NCI-H69 (cell line): ENCODE results near the gene SLC15A2.
A peak's percentile ranks its signal among the peaks of the same experiment; 100 is the strongest.
"Not testable (repeated sequence)": the region's sequence is repeated elsewhere in the genome, so short reads cannot be mapped to it uniquely, and the experiment has no call there.

Experiments used
- DNase-seq: peaks from one replicate; lab custom pipeline; 2025; lab: John Stamatoyannopoulos, UW

Gene SLC15A2, protein sequence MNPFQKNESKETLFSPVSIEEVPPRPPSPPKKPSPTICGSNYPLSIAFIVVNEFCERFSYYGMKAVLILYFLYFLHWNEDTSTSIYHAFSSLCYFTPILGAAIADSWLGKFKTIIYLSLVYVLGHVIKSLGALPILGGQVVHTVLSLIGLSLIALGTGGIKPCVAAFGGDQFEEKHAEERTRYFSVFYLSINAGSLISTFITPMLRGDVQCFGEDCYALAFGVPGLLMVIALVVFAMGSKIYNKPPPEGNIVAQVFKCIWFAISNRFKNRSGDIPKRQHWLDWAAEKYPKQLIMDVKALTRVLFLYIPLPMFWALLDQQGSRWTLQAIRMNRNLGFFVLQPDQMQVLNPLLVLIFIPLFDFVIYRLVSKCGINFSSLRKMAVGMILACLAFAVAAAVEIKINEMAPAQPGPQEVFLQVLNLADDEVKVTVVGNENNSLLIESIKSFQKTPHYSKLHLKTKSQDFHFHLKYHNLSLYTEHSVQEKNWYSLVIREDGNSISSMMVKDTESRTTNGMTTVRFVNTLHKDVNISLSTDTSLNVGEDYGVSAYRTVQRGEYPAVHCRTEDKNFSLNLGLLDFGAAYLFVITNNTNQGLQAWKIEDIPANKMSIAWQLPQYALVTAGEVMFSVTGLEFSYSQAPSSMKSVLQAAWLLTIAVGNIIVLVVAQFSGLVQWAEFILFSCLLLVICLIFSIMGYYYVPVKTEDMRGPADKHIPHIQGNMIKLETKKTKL

GRCh38 chr3:121894301-121894990, at the start of gene SLC15A2:
TSS of gene SLC15A2 (plus strand) at chr3:121894401. CDS start at chr3:121894477, 76 bp downstream.
- peak; percentile 0 for DNase-seq

DNA sequence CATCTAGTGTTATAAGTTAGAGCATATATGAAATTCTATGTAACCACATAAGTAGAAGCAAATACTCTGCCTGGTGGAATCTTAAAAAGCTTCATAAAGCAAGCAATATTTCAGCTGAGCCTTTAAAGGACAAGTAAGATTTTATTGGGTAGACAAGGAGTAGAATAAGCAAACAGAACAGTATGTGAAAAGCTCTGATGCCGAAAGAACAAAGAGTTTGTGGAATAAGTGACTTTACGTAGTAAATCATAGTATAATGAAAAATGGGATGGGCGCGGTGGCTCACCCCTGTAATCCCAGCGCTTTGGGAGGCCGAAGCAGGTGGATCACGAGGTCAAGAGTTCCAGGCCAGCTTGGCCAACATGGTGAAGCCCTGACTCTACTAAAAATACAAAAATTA, 49.3 kb upstream of the SLC15A2 start:
- DNase-seq, result no peak

DNA sequence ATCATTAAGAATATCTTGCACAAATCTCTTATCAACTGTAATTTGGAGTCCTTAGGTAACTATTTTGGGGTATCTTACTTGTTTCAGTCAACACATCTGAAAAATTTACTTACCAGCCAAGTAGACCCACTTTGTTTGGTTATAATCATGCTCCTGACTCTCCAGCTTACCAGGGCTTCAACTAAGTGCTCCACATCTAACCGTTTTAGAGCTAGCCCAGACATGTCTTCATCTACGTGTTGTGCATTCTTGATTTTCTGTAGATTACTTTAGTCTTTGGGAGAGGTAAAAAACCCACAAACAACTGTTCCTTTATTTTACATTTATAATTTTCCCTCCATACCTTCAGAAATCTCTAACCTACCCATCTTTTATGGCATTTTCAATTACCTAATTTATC, 41.9 kb upstream of the SLC15A2 start:
- no peak for DNase-seq

- peak; percentile 33 for DNase-seq
Observed at GRCh38 chr3:121855555-121855954, 38.6 kb upstream of the SLC15A2 start.

GRCh38 chr3:121857778-121858177, 36.4 kb upstream of the SLC15A2 start:
- DNase-seq, result not testable (repeated sequence)

DNA sequence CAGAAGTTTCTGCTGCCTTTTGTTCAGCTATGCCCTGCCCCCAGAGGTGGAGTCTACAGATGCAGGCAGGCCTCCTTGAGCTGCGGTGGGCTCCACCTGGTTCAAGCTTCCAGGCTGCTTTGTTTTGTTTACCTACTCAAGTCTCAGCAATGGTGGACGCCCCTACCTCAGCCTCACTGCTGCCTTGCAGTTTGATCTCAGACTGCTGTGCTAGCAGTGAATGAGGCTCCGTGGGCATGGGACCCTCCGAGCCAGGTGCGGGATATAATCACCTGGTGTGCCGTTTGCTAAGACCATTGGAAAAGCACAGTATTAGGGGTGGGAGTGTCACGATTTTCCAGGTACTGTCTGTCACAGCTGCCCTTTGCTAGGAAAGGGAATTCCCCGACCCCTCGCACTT, 31.0 kb upstream of the SLC15A2 start:
- not testable (repeated sequence) for DNase-seq

DNA sequence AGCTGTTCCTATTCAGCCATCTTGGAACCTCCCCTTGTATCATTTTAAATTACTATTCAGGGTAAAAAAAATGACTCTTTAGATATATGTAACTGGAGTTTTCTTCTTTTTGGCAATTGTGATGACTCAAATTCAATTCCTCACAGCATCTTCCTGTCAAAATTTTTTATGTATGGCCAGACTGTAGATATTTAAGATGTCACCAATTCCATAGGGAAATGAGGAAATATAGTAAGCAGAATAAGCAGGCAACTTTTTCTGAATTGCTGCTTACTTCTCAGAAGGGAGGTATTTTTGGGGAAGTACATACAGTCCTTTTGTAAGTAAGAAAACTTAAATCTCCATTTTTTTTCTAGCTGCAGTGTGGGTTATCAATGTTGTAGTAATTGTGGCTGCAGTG, 30.4 kb upstream of the SLC15A2 start:
- no peak for DNase-seq

DNA sequence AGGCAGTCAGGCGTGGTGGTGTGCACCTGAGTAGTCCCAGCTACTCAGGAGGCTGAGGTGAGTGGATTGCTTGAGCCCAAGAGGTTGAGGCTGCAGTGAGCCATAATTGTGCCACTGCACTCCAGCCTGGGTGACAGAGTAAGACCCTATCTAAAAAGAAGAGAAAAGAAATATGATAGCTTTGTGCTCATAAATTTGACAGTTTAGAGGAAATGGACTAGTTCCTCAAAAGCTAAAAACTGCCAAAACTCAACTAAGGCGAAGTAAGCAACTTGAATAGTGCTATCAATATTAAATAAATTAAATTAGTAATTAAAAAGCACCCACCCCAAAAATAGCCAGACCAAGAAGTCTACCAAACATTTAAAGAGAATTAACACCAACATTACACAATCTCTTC, 24.5 kb upstream of the SLC15A2 start:
- no peak for DNase-seq

DNA sequence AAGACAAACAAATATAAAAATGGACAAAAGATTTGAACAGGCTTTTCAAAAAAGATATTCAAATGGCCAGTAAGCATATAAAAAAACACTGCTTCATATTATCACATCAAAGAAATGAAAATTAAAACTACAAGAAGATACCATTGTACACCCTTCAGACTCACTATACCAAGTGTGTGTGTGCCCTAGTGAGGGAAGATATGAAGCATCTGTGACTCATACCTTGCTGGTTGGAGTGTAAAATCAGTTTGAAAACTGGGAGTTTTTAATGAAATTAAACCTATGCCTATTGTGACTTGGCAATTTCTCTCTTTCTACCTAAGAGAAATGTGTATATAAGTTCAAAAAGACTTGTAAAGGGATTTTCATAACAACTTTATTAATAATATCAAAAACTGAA, 23.5 kb upstream of the SLC15A2 start:
- no peak for DNase-seq

- DNase-seq, result no peak
Observed at GRCh38 chr3:121871430-121871829, 22.8 kb upstream of the SLC15A2 start.

GRCh38 chr3:121878411-121878810, 15.8 kb upstream of the SLC15A2 start:
- DNase-seq, result no peak

- peak; percentile 34 for DNase-seq
Observed at GRCh38 chr3:121883507-121883906, 10.7 kb upstream of the SLC15A2 start.

DNA sequence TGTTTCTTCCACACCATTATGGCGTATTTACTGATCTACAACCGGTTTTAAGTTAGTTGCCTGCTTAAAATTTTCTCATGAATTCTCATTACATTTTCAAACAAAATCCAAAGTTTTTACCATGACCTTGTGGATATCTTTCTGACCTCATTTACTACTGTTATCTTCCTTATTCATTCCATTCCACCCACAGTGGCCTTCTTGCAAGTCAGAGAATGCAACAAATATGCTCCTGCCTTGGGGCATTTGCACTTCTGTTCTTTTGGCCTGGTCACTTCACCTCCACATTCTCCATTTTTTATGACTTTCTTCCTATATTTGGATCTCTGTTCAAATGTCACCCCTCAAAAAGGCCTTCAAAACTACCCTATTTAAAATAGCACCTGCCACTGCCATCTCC, 8.8 kb upstream of the SLC15A2 start:
- no peak for DNase-seq

DNA sequence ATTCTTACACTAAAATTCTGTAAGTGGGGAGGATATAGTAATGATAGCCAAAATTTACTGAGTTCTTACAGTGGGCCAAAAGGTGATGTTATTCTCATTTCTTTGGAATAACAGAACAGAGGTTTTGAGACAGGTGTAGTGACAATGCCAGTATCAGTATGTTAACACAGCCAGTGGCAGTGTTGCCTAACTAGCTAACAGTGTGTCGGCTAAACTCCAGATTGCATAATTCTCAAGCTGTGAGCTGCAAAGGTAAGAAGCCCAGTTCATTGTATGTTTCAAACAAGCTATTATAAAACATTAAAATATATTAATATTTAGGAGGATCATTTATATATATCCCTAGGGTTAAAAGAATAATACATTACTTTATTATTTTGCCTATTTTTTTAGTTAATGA, 920 bp downstream of the SLC15A2 start:
- no peak for DNase-seq

- DNase-seq, result no peak
Observed at GRCh38 chr3:121895736-121896135, 1.5 kb downstream of the SLC15A2 start.

- DNase-seq, result no peak
Observed at GRCh38 chr3:121896823-121897222, 2.6 kb downstream of the SLC15A2 start.

DNA sequence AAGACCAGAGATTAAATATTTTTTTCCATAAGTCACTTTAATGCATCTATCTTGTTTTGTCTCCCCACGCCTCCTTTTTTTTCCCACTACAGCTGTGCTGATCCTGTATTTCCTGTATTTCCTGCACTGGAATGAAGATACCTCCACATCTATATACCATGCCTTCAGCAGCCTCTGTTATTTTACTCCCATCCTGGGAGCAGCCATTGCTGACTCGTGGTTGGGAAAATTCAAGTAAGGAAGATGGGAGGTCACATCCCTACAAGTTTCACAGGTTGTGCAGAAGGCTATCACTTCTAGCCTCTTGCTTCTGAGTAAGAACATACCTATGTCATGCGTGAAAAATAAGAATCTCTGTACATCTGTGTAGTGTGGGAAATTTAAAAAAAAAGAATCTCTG, 3.1 kb downstream of the SLC15A2 start:
- DNase-seq, result no peak

- no peak for DNase-seq
Observed at GRCh38 chr3:121913305-121913990, 19.2 kb downstream of the SLC15A2 start.

DNA sequence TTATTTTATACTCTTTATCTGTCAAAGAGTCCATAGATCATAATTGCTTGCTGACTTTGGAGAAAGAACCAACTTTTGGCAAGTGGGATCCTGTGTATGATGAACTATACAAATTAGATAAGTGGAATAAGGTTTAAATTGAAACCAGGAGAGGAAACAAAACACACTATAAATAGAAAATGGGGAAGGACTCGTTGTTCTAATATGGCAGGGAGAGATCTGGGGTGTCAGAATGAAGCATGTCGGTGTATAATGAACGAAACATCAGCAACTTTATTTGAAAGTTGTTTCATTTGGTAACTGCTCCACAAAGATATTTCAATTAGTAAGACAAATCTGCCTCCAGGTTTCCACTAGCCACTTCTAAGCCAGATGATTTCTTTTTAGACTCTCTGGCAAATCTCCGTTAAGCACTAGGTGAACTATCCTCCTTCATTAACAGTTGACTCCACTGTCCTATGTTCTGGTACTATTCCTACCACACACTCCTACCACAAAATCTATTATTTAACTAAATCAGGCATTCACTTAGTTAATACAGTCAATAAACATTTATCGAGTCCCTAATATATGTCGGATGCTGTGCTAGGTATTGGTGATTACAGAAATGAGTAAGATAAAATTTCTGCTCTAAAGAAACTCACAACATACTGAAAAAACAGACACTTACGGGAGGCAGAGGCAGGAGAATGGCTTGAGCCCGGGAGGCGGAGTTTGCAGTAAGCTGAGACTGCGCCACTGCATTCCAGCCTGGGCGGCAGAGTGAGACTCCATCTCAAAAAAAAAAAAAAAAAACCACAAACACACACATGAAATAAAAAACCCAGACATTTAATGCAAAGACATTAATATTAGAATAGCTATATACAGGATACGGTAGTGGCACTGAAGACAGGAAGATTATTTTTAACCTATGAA, 20.1 kb downstream of the SLC15A2 start:
- no peak for DNase-seq

GRCh38 chr3:121916189-121916588, 22.0 kb downstream of the SLC15A2 start:
- DNase-seq, result peak; percentile 65
